K562 (cell line): ENCODE results near the gene CPLX1.

ENCODE experiments used
- BCLAF1 ChIP-seq, 2 experiments: fragments of 450-650 bp in 1 of 2; IDR thresholded peaks; 2 replicates each; pipeline ENCODE4 v1.6.1; 2011 to 2017; ENCODE audit warnings: low read depth in 2 of 2, antibody characterized with exemption in 1 of 2, borderline replicate concordance in 1 of 2, low read length in 1 of 2, mild to moderate bottlenecking in 1 of 2, mixed read lengths in 1 of 2; ENCODE audit not compliant: control insufficient read depth in 1 of 2
- BHLHE40 ChIP-seq: IDR thresholded peaks from 2 replicates; pipeline ENCODE4 v1.6.1; 2011; ENCODE audit warnings: low read length, improper control_type of control experiment
- CTCF ChIP-seq, 3 experiments: IDR thresholded peaks in 2 of 3; conservative IDR thresholded peaks in 1 of 3; 2 replicates each; pipeline ENCODE4 v1.5.1; 2011 to 2012; ENCODE audit warnings: low read length in 3 of 3, mild to moderate bottlenecking in 3 of 3, control low read depth in 2 of 3, improper control_type of control experiment in 1 of 3, inconsistent platforms in 1 of 3, low read depth in 1 of 3, mixed read lengths in 1 of 3, moderate library complexity in 1 of 3; ENCODE audit not compliant: insufficient read depth in 2 of 3
- ETV5 ChIP-seq: sonication (generic); formaldehyde crosslinking; IDR thresholded peaks from 2 replicates; pipeline ENCODE4 v1.4.0; 2020; ENCODE audit warnings: low read depth, mild to moderate bottlenecking, missing genetic modification reagents
- RNF2 ChIP-seq: sonication (generic); IDR thresholded peaks from 2 replicates; pipeline ENCODE4 v1.6.1; 2016
- ZBTB34 ChIP-seq: fragments of 250-450 bp; sonication (Bioruptor Pico); IDR thresholded peaks from 2 replicates; pipeline ENCODE4 v1.8.0; 2021; ENCODE audit warnings: mild to moderate bottlenecking, moderate library complexity
- ZNF232 ChIP-seq: sonication (generic); formaldehyde crosslinking; IDR thresholded peaks from 2 replicates; pipeline ENCODE4 v1.8.0; 2022; ENCODE audit warnings: mild to moderate bottlenecking, missing genetic modification reagents

- TF ChIP-seq BCLAF1 (IDR thresholded peaks at IDR 0.05; ENCODE audit: borderline replicate concordance in 1 of 2, control insufficient read depth in 1 of 2, low read depth in 2 of 2, low read length in 1 of 2) = no peak
- TF ChIP-seq ZNF232 (CRISPR knock-in tag) = no peak
- no peak for TF ChIP-seq BHLHE40
- TF ChIP-seq CTCF (IDR thresholded peaks at IDR 0.05 in 2 of 3, conservative IDR thresholded peaks at IDR 0.05 in 1 of 3; ENCODE audit: insufficient read depth in 2 of 3, low read depth in 1 of 3, low read length in 3 of 3) = no peak
- no peak for TF ChIP-seq ZBTB34 (CRISPR knock-in tag)
- TF ChIP-seq RNF2 = no peak
- no peak for TF ChIP-seq ETV5 (CRISPR knock-in tag)
Measured at GRCh38 chr4:772118-772517, 53.8 kb downstream of the CPLX1 start.
